RWPE2 (cell line): ENCODE data around the gene KIF3A.

Experiments
- ATAC-seq: fragments of 200-7000 bp; cut with Tn5 transposase; 3 replicates; pipeline ENCODE4 v1.9.1; 2021; ENCODE audit warnings: low read depth
- DNase-seq: peaks from one replicate; pipeline ENCODE4 v3.0.0-alpha.2; 2020; ENCODE audit warnings: low spot score
- H3K27ac ChIP-seq: fragments of 450-650 bp; 2 replicates; pipeline ENCODE4 v1.5.1; 2017; ENCODE audit warnings: mild to moderate bottlenecking; ENCODE audit not compliant: poor library complexity, severe bottlenecking
- H3K27me3 ChIP-seq: fragments of 250-450 bp; sonication (Bioruptor Pico); 2 replicates; pipeline ENCODE4 v1.5.1; 2021; ENCODE audit warnings: mild to moderate bottlenecking, moderate library complexity; ENCODE audit not compliant: insufficient read depth, poor library complexity, severe bottlenecking
- H3K36me3 ChIP-seq: fragments of 250-450 bp; sonication (Bioruptor Pico); 2 replicates; pipeline ENCODE4 v1.5.1; 2020; ENCODE audit warnings: low read depth, mild to moderate bottlenecking, moderate library complexity
- H3K4me1 ChIP-seq: fragments of 250-450 bp; sonication (Bioruptor Pico); 2 replicates; pipeline ENCODE4 v1.5.1; 2021; ENCODE audit warnings: mild to moderate bottlenecking, moderate library complexity; ENCODE audit not compliant: insufficient read depth, poor library complexity, severe bottlenecking
- H3K4me3 ChIP-seq: fragments of 250-450 bp; sonication (Bioruptor Pico); 2 replicates; pipeline ENCODE4 v1.5.1; 2021; ENCODE audit warnings: mild to moderate bottlenecking, moderate library complexity; ENCODE audit not compliant: severe bottlenecking
- H3K9me3 ChIP-seq: fragments of 250-450 bp; sonication (Bioruptor Pico); 2 replicates; pipeline ENCODE4 v1.5.1; 2021; ENCODE audit warnings: mild to moderate bottlenecking, moderate library complexity; ENCODE audit not compliant: severe bottlenecking
- CTCF ChIP-seq: fragments of 450-650 bp; IDR thresholded peaks from one replicate; pipeline ENCODE4 v1.5.1; 2017; ENCODE audit warnings: mild to moderate bottlenecking, moderate library complexity; ENCODE audit not compliant: poor library complexity, severe bottlenecking

Gene KIF3A

GRCh38 chr5:132777209-132778069 lies 40.1 kb upstream of the KIF3A start, which contains the start of gene SEPTIN8:
TSS of gene SEPTIN8 (minus strand) at chr5:132777239. CDS start at chr5:132777137, 102 bp downstream.
- ATAC-seq, result peak; percentile 56

DNA sequence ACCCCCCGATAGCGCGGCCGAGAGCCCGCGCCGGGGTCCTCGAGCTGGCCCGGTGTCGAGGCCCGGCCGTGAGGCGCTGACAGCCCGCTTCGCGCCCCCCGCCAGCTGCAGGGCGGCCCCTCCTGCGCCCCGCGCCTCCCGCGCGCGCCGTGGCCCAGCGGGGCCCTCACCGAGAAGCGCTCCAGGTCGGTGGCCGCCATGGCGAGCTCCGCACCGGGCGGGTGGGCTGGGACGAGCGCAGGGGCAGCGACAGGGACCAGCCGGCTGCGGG lies 39.5 kb upstream of the KIF3A start:
- Histone ChIP-seq H3K27ac (peak overlapping the region; percentile 51), H3K4me3 (peak overlapping the region; percentile 93)

More at GRCh38 chr5:132777209-132778069, 40.1 kb upstream of the KIF3A start, which contains the start of gene SEPTIN8:
- Histone ChIP-seq H3K27me3 (no peaks in the 10 kb centered on the region), H3K4me3 (peak within 1 kb of the TSS; percentile 93), H3K36me3 (no peaks in the 10 kb centered on the region), H3K9me3 (no peaks in the 10 kb centered on the region), H3K4me1 (peaks cover 18% of the 10 kb centered on the region), H3K27ac (peak within 1 kb of the TSS; percentile 51)
- TF ChIP-seq CTCF, result no peak
- no peak for DNase-seq

GRCh38 chr5:132776131-132776937 lies 39.0 kb upstream of the KIF3A start:
- TF ChIP-seq CTCF, result no peak
- ATAC-seq (peak; percentile 34), DNase-seq (peak; percentile 63)
- Histone ChIP-seq H3K36me3 (no peaks in the 10 kb centered on the region), H3K9me3 (no peaks in the 10 kb centered on the region), H3K4me1 (peaks cover 11% of the 10 kb centered on the region), H3K4me3 (peak overlapping the region; percentile 93), H3K27me3 (no peaks in the 10 kb centered on the region), H3K27ac (peak overlapping the region; percentile 51)

More for the DNA sequence above, 39.5 kb upstream of the KIF3A start:
- no peaks in the 10 kb centered on the region for H3K9me3 ChIP-seq
- H3K27me3 ChIP-seq, result no peaks in the 10 kb centered on the region
- ATAC-seq, result peak; percentile 3; the same call in 2 of the 3 replicates
- peak; percentile 12 for TF ChIP-seq CTCF
- no peaks in the 10 kb centered on the region for H3K36me3 ChIP-seq
- no peak for DNase-seq
- peaks cover 13% of the 10 kb centered on the region for H3K4me1 ChIP-seq

- Histone ChIP-seq H3K9me3 (no peaks in the 10 kb centered on the region), H3K4me1 (peaks cover 11% of the 10 kb centered on the region), H3K4me3 (peak overlapping the region; percentile 93), H3K27ac (no peak overlapping the region), H3K27me3 (no peaks in the 10 kb centered on the region), H3K36me3 (no peaks in the 10 kb centered on the region)
- ATAC-seq, result no peak
- peak; percentile 33 for DNase-seq
- TF ChIP-seq CTCF, result no peak
Measured at GRCh38 chr5:132775476-132775961, 38.2 kb upstream of the KIF3A start.
